ENCODE results near the gene GPSM3.

- TF ChIP-seq CTCF (IDR thresholded peaks at IDR 0.05; ENCODE audit: low read depth, low read length, missing input control) (no peak), REST (IDR thresholded peaks at IDR 0.05) (no peak), MAX (IDR thresholded peaks at IDR 0.05) (no peak), JUND (IDR thresholded peaks at IDR 0.05) (no peak), HNF4A (conservative IDR thresholded peaks at IDR 0.05) (no peak), TAF1 (conservative IDR thresholded peaks at IDR 0.05) (no peak), RAD21 (IDR thresholded peaks at IDR 0.05) (no peak)
These were observed 11.2 kb upstream of the GPSM3 start for GRCh38 chr6:32203426-32204267.

All from liver (tissue), 3 donors.